ENCODE results near the gene THRB.

The THRB gene

DNA sequence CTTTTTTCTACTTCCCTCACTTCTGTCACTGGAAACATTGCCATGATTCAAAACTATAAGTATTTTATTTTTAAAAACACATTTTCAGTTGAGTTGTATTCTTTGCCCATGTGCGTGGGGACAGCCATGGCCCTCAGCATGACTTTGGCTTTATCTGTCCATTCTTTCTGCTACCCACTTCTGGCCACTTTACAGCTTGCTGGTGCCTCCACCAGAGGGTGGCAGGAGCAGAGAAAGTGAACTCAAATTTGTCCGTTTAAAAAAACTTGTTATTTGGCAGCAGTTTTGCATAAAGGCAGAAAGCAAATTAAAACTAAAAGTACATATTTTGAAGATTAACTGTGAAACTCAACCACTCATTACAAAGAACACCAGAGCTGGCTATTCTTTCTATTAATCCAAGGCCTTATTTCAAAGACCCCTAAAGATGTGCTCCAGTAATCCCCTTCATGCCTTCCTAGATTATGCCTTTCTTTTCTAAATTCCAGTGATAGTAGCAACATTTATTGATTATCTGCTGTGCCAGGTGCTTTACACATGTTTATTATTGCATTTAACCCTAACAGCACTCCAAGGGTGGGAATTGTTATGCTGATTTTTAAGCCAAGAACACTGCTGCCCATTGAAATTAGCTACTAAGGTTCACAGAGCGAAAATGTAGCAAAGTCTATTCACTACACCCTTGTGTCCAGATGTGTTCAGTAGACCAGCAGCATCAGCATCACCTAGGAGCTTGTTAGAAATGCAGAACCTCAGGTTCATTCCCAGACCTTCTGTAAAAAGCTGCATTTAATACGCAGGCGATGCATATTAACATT lies 134.8 kb downstream of the THRB start:
- Histone ChIP-seq H2AFZ (ENCODE audit: low read length) (no peak overlapping the region), H3K9me2 (ENCODE audit: low read depth, low read length) (no peaks in the 10 kb centered on the region), H3F3A (ENCODE audit: insufficient read depth, low read length) (no peaks in the 10 kb centered on the region), H3K79me2 (ENCODE audit: insufficient read depth, low read length) (no peaks in the 10 kb centered on the region), H3K4me1 (ENCODE audit: insufficient read depth, low read length, severe bottlenecking) (no peaks in the 10 kb centered on the region), H3K4me3 (ENCODE audit: low read depth, low read length, poor library complexity, severe bottlenecking) (no peak overlapping the region), H3K4me2 (ENCODE audit: low read length) (no peak overlapping the region), H3K27ac (ENCODE audit: low read depth, low read length, poor library complexity, severe bottlenecking) (no peak overlapping the region), H3K36me3 (ENCODE audit: insufficient read depth, low read length) (no peaks in the 10 kb centered on the region), H3K27me3 (ENCODE audit: insufficient read depth, low read length) (no peaks in the 10 kb centered on the region), H3K9me3 (ENCODE audit: low read length) (no peaks in the 10 kb centered on the region), H3K9ac (ENCODE audit: low read length) (no peak overlapping the region), H4K20me1 (ENCODE audit: insufficient read depth, low read length) (no peaks in the 10 kb centered on the region)
- TF ChIP-seq, protein P1, sequence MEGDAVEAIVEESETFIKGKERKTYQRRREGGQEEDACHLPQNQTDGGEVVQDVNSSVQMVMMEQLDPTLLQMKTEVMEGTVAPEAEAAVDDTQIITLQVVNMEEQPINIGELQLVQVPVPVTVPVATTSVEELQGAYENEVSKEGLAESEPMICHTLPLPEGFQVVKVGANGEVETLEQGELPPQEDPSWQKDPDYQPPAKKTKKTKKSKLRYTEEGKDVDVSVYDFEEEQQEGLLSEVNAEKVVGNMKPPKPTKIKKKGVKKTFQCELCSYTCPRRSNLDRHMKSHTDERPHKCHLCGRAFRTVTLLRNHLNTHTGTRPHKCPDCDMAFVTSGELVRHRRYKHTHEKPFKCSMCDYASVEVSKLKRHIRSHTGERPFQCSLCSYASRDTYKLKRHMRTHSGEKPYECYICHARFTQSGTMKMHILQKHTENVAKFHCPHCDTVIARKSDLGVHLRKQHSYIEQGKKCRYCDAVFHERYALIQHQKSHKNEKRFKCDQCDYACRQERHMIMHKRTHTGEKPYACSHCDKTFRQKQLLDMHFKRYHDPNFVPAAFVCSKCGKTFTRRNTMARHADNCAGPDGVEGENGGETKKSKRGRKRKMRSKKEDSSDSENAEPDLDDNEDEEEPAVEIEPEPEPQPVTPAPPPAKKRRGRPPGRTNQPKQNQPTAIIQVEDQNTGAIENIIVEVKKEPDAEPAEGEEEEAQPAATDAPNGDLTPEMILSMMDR (IDR thresholded peaks at IDR 0.05; ENCODE audit: low read length), result no peak
- TF ChIP-seq EZH2 (IDR thresholded peaks at IDR 0.05; ENCODE audit: borderline replicate concordance, low read length), result no peak

DNA sequence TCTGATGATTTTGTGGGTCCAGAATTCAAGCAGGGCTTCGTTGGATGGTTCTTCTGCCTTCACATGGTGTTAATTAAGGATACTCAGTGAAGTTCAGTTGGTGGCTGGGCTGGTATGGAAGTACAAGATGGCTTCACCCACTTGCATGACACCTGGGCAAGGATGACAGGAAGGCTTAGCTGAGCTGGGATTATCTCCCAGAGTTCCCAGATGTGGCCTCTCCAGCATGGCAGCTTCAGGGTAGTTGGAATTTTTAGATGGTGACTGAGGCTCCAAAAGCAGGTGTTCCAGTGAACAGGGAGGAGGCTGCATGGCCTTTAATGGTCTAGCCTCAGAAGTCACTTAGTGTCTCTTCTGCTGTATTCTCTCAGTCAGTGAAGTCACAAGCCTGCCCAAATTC lies 135.5 kb downstream of the THRB start:
- no peaks in the 10 kb centered on the region for H3K79me2 ChIP-seq (ENCODE audit: insufficient read depth, low read length)
- no peaks in the 10 kb centered on the region for H3F3A ChIP-seq (ENCODE audit: insufficient read depth, low read length)
- no peak overlapping the region for H3K4me2 ChIP-seq (ENCODE audit: low read length)
- H3K4me3 ChIP-seq (ENCODE audit: low read depth, low read length, poor library complexity, severe bottlenecking), result no peak overlapping the region
- no peaks in the 10 kb centered on the region for H3K36me3 ChIP-seq (ENCODE audit: insufficient read depth, low read length)
- no peaks in the 10 kb centered on the region for H3K9me2 ChIP-seq (ENCODE audit: low read depth, low read length)
- no peak overlapping the region for H3K27ac ChIP-seq (ENCODE audit: low read depth, low read length, poor library complexity, severe bottlenecking)
- H3K4me1 ChIP-seq (ENCODE audit: insufficient read depth, low read length, severe bottlenecking), result no peaks in the 10 kb centered on the region
- H2AFZ ChIP-seq (ENCODE audit: low read length), result no peak overlapping the region
- TF ChIP-seq, protein P1 (IDR thresholded peaks at IDR 0.05; ENCODE audit: low read length), result no peak
- no peak for TF ChIP-seq EZH2 (IDR thresholded peaks at IDR 0.05; ENCODE audit: borderline replicate concordance, low read length)
- H3K9ac ChIP-seq (ENCODE audit: low read length), result no peak overlapping the region
- no peaks in the 10 kb centered on the region for H3K27me3 ChIP-seq (ENCODE audit: insufficient read depth, low read length)
- no peaks in the 10 kb centered on the region for H3K9me3 ChIP-seq (ENCODE audit: low read length)
- no peaks in the 10 kb centered on the region for H4K20me1 ChIP-seq (ENCODE audit: insufficient read depth, low read length)

DNA sequence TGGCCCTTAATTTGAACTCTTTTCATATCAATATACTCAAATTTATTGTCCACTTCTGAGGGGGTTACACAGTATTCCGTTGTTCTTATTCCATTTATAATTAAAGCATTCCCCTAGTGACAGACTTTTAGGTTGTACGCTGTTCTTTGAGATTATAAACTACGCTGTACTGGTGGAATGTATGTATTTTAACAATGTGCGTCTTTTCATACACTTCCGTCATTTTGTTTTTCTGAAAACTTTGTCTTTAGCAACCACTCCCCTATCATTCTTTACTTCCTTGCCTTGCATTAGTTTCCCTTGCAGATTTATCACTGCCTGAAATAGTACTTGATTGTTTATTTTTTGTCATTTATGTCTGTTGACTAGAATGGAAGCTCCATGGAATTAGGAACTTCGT lies 137.0 kb downstream of the THRB start:
- Histone ChIP-seq H2AFZ (ENCODE audit: low read length) (no peak overlapping the region), H3K27ac (ENCODE audit: low read depth, low read length, poor library complexity, severe bottlenecking) (no peak overlapping the region), H3K4me3 (ENCODE audit: low read depth, low read length, poor library complexity, severe bottlenecking) (no peak overlapping the region), H3K9me3 (ENCODE audit: low read length) (no peaks in the 10 kb centered on the region), H3K36me3 (ENCODE audit: insufficient read depth, low read length) (no peaks in the 10 kb centered on the region), H3K9me2 (ENCODE audit: low read depth, low read length) (no peaks in the 10 kb centered on the region), H3K4me2 (ENCODE audit: low read length) (no peak overlapping the region), H3K4me1 (ENCODE audit: insufficient read depth, low read length, severe bottlenecking) (no peaks in the 10 kb centered on the region), H3F3A (ENCODE audit: insufficient read depth, low read length) (no peaks in the 10 kb centered on the region), H3K9ac (ENCODE audit: low read length) (no peak overlapping the region), H3K79me2 (ENCODE audit: insufficient read depth, low read length) (no peaks in the 10 kb centered on the region), H4K20me1 (ENCODE audit: insufficient read depth, low read length) (no peaks in the 10 kb centered on the region), H3K27me3 (ENCODE audit: insufficient read depth, low read length) (no peaks in the 10 kb centered on the region)
- TF ChIP-seq EZH2 (IDR thresholded peaks at IDR 0.05; ENCODE audit: borderline replicate concordance, low read length), result no peak
- TF ChIP-seq, protein P1 (IDR thresholded peaks at IDR 0.05; ENCODE audit: low read length), result no peak
